PC-3 (cell line): Measurements from ENCODE around the gene NAT9.

ENCODE experiments used
- CTCF ChIP-seq: fragments of 300-600 bp; sonication (generic); conservative IDR thresholded peaks from 2 replicates; pipeline ENCODE4 v1.5.1; 2017; ENCODE audit warnings: antibody characterized with exemption, low read depth, mild to moderate bottlenecking, low read length
- EZH2 ChIP-seq: fragments of 300-600 bp; sonication (generic); IDR thresholded peaks from one replicate; pipeline ENCODE4 v1.6.1; 2017; ENCODE audit warnings: antibody characterized with exemption, mild to moderate bottlenecking, low read length; ENCODE audit not compliant: unreplicated experiment

GRCh38 chr17:74729866-74730265 lies 46.3 kb downstream of the NAT9 start:
- TF ChIP-seq EZH2, result no peak
- TF ChIP-seq CTCF, result no peak
